HG02798 (cell line): ENCODE data around the gene RAB17.
"Not testable (repeated sequence)": the region's sequence is repeated elsewhere in the genome, so short reads cannot be mapped to it uniquely, and the experiment has no call there.

Experiments used
- ATAC-seq: cut with Tn5 transposase; IDR thresholded peaks from one replicate; pipeline ENCODE4 v1.9.1; 2021; ENCODE audit warnings: mild to moderate bottlenecking; ENCODE audit not compliant: unreplicated experiment, poor library complexity

The RAB17 gene

GRCh38 chr2:237625216-237625705 lies 34.7 kb upstream of the RAB17 start:
- no peak for ATAC-seq

GRCh38 chr2:237624565-237624964 lies 34.0 kb upstream of the RAB17 start:
- no peak for ATAC-seq

GRCh38 chr2:237623428-237624403 lies 33.2 kb upstream of the RAB17 start:
- no peak for ATAC-seq

GRCh38 chr2:237618449-237618848 lies 27.9 kb upstream of the RAB17 start:
- ATAC-seq, result no peak

- no peak for ATAC-seq
Measured at GRCh38 chr2:237617587-237617982, 27.1 kb upstream of the RAB17 start.

- ATAC-seq, result no peak
Measured at GRCh38 chr2:237616734-237617586, 26.4 kb upstream of the RAB17 start.

- no peak for ATAC-seq
Measured at GRCh38 chr2:237616373-237616733, 25.8 kb upstream of the RAB17 start.

GRCh38 chr2:237615631-237616249 lies 25.2 kb upstream of the RAB17 start:
- no peak for ATAC-seq

- ATAC-seq, result no peak
Measured at GRCh38 chr2:237614151-237614720, 23.7 kb upstream of the RAB17 start.

- no peak for ATAC-seq
Measured at GRCh38 chr2:237613679-237614078, 23.1 kb upstream of the RAB17 start.

- ATAC-seq, result no peak
Measured at GRCh38 chr2:237612527-237613357, 22.2 kb upstream of the RAB17 start.

- not testable (repeated sequence) for ATAC-seq
Measured at GRCh38 chr2:237606522-237606921, 16.0 kb upstream of the RAB17 start.

- ATAC-seq, result no peak
Measured at GRCh38 chr2:237604960-237605359, 14.4 kb upstream of the RAB17 start.

GRCh38 chr2:237604391-237604790 lies 13.9 kb upstream of the RAB17 start:
- ATAC-seq, result no peak

GRCh38 chr2:237603718-237604362 lies 13.3 kb upstream of the RAB17 start:
- ATAC-seq, result no peak

GRCh38 chr2:237603049-237603717 lies 12.6 kb upstream of the RAB17 start:
- ATAC-seq, result no peak

GRCh38 chr2:237602409-237602808 lies 11.9 kb upstream of the RAB17 start:
- no peak for ATAC-seq

GRCh38 chr2:237601453-237602116 lies 11.1 kb upstream of the RAB17 start:
- no peak for ATAC-seq
